Cerebellar cortex (tissue), 1 donor: Measurements from ENCODE around the gene METTL22.
"Not testable (repeated sequence)": the region's sequence is repeated elsewhere in the genome, so short reads cannot be mapped to it uniquely, and the experiment has no call there.

Experiments
- DNase-seq: peaks from one replicate; pipeline ENCODE4 v3.0.0-alpha.2; 2015; ENCODE audit warnings: low spot score

The METTL22 gene

DNA sequence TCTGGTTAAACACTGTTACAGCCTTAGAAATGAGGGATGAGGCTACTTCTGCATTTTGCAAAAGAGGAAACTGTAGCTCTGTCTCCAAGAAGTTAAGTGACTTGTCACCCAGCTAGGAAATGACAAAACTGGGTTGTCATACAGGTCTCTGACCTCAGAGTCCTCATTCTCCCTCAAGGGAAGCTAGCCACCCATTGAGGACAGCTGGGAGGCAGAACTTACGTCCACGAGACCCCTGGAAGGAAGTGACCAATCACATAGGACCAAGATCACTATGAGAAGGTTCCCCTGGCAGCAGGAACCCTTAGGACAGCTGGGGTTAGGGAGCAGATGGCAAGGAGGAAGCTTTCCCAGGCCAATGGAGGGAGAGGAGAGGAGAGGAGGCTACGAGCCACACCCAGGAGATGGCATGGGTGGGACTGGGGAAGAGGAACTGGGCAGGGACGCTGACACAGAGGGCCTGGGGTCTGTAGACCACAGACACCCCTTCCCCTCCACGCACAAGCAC lies 11.2 kb downstream of the METTL22 start:
- DNase-seq: no peak

DNA sequence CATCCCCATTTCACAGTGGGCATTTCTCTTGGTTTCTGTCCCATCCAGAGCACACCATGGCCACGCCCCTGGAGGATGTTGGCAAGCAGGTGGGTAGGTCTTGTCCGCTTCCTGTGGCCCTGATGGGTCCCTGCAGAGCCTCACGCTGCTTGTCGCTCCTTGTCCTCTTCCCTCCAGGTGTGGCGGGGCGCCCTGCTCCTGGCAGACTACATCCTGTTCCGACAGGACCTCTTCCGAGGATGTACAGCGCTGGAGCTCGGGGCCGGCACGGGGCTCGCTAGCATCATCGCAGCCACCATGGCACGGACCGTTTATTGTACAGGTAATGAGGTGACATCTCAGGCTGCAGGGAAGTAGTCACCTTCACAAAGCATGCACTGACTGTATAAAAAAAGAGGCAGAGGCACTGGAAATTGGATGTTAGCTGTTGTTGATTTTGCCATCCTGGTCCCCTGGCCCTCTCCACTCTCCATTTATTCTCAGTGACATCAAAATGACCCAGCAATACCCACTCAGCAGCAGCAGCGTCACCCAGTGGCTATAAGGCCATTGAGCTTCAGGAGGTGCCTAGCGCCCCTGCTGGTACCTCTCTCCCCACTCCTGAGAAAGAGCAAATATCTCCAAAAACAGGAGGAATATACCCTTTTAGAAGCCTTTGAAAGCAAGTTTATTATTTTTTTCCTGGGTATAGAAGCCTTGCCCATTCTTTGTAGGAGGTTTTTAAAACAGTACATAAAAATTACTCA lies 13.7 kb downstream of the METTL22 start:
- DNase-seq: peak; percentile 18

DNA sequence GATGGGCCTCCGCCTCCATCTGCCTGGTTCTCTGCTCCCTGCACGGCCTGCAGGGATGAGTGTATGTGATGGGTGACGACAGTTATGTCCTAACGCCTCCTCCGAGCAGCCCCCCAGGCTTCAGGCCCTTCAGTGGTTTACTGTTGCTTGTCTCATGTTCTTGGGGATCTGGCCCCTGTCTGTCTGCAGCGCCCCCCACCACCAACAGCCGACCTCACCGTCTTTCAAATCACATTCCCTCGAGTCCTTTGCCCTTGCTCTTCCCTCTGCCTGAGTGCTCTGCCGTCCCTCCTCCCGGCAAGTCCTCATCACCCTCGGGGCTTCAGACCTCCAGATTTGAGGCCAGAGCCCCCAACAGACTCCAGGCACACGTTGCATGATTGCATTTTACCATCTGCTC lies 18.2 kb downstream of the METTL22 start:
- no peak for DNase-seq

GRCh38 chr16:8641671-8642070 lies 20.2 kb downstream of the METTL22 start:
- peak; percentile 40 for DNase-seq

DNA sequence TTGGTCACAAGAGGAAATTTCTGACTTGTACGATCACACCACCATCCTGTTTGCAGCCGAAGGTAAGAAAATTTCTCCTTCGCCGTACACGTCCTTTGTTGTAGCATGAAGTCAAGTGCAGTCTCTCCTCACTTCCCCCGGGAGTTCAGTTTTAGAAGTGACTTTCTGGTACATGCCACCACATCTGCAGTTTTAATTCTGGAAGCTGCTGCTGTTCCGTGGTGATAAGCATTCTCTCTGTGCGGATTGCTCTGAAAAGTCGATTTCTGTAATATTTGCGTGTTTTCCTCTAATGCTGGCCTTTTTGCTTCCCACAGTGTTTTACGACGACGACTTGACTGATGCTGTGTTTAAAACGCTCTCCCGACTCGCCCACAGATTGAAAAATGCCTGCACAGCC lies 20.6 kb downstream of the METTL22 start:
- DNase-seq: no peak

DNA sequence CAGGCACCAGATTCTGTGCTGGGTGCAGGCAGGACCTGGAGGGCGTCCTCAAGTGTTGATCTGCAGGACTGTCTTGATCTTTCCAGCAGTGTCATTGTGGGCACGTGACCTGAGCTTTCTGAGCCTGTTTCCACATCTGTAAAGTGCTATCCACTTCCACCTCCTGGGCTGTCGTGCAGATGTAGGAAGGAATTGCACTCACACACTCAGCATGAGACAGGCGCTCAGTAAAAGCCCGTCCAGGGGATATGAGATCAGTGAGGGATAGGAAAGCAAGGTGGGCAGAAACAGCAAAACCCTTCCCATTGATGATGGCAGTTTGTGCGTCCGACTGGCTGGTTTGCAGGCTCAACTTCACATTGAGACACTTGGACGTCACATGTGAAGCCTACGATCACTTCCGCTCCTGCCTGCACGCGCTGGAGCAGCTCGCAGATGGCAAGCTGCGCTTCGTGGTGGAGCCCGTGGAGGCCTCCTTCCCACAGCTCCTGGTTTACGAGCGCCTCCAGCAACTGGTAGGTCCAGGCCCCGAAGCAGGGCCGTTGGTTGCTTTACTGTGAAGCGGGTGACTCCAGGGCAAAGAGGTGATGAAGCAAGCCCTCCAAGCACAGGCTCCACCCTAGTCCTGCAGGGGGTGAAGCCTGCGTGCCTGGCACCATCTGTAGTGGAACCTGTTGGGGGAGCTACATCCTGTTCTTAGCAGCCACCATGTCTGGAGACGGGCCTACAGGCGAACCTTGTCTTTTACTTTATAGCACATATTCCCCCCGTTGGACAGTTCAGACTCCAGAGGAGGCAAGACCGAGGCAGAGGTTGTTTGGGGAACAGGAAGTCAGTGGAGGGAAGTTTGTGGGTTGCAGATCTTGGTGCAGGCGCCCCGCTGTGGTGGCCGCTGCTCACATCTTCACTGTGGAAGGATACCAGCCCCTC lies 23.0 kb downstream of the METTL22 start:
- DNase-seq: no peak

- no peak for DNase-seq
Observed at GRCh38 chr16:8645141-8645521, 23.6 kb downstream of the METTL22 start.

DNA sequence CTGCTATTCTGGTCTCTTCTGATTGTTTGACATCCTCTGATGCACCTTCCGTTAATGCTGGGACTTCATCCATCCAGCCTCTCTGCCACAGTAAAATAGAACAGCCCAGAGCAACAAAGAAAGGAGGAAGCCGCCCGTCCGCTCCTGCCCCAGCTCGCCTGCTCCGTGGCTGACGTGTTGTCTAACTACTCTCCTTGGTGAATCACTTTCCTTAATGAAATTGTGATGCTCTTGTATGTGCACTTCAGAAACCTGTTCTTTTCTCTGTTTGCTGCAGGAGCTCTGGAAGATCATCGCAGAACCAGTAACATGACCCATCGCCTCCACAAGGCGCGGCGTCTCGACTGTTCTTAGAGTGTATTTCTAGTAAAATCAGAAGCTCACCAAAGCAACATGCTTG lies 24.3 kb downstream of the METTL22 start:
- no peak for DNase-seq

GRCh38 chr16:8646326-8647053 lies 25.0 kb downstream of the METTL22 start:
- no peak for DNase-seq

DNA sequence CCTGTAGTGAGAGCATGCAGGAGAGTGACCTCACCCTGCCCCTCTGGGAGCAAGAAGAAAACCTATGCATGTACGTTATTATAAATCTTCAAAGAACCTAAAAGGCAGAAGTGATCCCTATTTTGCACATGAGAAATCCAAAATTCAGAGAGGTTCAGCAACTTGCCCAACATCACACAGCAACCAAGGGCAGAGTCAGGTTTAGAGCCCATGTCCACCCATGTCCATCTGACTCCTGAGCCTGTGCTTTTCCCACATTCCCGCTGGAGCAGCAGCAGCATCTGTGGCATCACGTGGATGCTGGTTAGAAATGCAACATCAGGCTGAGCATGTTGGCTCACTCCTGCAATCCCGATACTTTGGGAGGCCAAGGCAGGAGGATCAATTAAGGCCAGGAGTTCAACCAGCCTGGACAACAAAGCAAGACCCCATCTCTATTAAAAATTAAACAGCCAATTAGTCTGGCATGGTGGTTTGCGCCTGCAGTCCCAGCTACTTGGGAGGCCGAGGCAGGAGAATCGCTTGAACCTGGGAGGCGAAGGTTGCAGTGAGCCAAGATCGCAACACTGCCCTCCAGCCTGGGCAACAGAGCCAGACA lies 26.3 kb downstream of the METTL22 start:
- no peak for DNase-seq

- DNase-seq: no peak
Observed at GRCh38 chr16:8648877-8649276, 27.4 kb downstream of the METTL22 start.

- no peak for DNase-seq
Observed at GRCh38 chr16:8649829-8650554, 28.5 kb downstream of the METTL22 start.

DNA sequence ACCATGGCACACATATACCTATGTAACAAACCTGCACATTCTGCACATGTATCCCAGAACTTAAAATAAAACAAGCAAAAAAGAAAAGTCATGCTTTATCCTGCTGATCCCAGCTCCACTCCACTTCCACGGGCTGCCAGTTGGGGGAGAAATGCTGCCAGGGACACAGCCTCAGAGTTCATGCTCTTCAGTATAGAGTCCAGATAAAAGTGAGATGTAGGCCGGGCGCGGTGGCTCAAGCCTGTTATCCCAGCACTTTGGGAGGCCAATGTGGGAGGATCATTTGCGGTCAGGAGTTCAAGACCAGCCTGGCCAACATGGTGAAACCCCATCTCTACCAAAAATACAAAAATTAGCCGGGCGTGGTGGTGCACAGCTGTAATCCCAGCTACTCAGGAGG lies 30.5 kb downstream of the METTL22 start:
- DNase-seq: not testable (repeated sequence)

- DNase-seq: peak; percentile 40
Observed at GRCh38 chr16:8655184-8655717, 33.8 kb downstream of the METTL22 start.

DNA sequence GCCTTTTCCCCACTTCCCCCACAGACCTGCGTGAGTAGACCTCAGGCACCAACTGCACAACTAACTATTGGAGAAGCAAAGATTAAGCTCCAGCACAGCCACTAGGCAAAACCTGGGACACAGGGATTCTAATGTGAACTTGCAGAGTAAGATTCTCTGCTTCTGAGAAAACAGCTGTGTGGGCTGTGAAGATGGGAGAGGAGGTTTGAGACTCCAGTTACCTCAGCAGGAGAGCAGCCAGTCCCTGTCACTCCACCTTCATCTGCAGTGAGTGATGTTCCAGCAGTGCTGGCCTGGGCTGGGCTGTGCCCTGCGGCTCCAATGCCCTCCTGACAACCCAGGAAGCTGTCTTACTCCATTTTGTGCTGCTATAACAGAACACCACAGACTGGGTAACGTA lies 34.9 kb downstream of the METTL22 start:
- no peak for DNase-seq

DNA sequence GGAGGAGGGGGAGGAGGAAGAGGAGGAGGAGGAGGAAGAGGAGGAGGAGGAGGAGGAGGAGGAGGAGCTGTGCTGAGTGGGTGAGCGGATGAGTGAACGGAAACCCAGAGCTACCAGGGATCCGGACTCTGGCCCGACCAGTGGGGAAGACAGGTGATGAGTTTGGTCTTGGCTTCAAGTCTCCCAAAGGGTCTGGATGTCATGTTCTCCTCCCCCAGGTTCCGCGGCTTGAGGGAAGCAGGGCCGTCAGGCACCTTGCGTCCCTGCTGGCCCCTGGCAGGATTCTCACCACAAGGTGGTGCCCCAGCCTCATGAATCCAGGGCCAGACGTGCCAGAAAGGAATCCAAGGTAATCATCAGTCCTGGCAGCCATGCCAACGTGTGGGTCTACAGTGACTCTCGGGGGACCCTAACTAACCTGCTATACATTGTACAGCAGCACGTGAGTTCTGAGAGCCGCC lies 39.4 kb downstream of the METTL22 start:
- peak; percentile 77 for DNase-seq

DNA sequence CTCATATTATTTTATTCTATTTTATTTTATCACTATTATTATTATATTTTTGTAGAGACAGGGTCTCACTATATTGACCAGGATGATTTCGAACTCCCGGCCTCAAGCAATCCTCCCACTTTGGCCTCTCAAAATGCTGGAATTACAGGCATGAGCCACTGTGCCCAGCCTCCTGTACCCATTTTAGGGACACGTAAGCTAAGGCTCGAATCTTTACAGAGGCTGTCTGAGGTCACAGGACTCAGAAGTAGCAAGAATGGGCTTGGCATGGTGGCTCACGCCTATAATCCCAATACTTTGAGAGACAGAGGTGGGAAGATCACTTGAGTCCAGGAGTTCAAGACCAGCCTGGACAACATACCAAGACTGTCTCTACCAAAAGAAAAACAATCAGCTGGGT lies 40.2 kb downstream of the METTL22 start:
- no peak for DNase-seq

DNA sequence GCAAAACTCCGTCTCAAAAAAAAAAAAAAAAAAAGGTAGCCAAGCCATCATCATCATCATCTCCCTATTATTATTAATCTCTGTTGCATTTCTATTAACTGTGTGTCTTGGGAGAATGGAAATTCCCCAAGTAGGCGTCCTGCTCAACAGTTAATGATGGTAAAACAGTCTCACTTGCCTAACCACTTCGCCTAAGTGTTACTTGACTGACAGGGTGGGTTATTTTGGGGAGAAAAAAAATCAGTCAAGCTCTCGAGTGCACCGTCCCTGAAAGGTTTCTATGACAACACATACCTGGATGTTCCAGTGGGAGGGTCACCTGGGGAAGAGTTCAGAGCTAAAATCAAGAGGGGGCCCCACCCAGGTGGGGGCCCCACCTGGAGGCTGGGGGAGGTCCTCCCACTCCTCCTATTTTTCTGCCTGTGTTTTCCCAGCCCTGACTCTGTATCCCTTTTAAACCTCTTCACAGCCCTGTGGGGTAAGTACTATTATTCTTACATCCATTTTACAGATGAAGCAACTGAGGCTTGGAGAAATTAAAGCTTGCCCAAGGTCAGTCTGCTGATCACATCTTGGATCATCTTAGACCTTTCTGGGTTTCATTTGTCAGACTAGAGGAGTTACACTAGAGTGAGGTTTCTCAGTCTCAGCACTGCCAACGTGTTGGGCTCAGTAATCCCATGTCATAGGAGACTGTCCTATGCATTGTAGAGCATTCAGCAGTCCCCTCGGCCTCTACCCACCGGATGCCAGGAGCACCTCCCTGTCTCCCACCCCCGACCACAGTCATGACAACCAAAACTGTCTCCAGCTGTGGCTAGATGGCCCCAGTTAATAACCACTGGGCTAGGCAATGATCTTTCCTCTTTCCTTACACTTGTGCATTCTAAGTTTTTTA lies 41.9 kb downstream of the METTL22 start:
- no peak for DNase-seq

GRCh38 chr16:8665529-8665928 lies 44.0 kb downstream of the METTL22 start:
- no peak for DNase-seq

GRCh38 chr16:8667492-8667891 lies 46.0 kb downstream of the METTL22 start:
- no peak for DNase-seq
